Omental fat pad (tissue), 4 donors: ENCODE data around the gene PWWP2B. TPM values are rescaled to one million over a fixed set of nuclear protein-coding genes. Genes with fewer than 3 reads are reported as not detected.

Experiments
- ATAC-seq: fragments of 150-250 bp; one replicate; pipeline ENCODE4 v1.9.1; 2016; ENCODE audit warnings: mild to moderate bottlenecking, moderate library complexity; ENCODE audit not compliant: low FRiP score
- DNase-seq: peaks from one replicate; pipeline ENCODE4 v3.0.0-alpha.2; 2019; ENCODE audit warnings: low spot score
- CTCF ChIP-seq, 3 donors: fragments of 450-650 bp; IDR thresholded peaks; one replicate each; pipeline ENCODE4 v1.5.1; 2016 to 2017; ENCODE audit warnings: antibody characterized with exemption in 3 of 3, mild to moderate bottlenecking in 3 of 3, moderate library complexity in 2 of 3
- total RNA-seq, 4 donors: library from RNA; depleted of rRNA; stranded (reverse); fragments of >200 nt; gene quantifications; one replicate each; pipeline ENCODE4 v1.1.0, GENCODE V29; 2016

PWWP2B gene
- total RNA-seq, 4 donors from 2014 or later, result 6.0 to 24.4 (median 12.2) TPM

GRCh38 chr10:132450825-132451505 lies 54.0 kb downstream of the PWWP2B start:
- DNase-seq (no peak), ATAC-seq (no peak)
- TF ChIP-seq CTCF (IDR thresholded peaks at IDR 0.05), result no peak

GRCh38 chr10:132451506-132452215 lies 54.7 kb downstream of the PWWP2B start:
- ATAC-seq (no peak), DNase-seq (no peak)
- no peak for TF ChIP-seq CTCF (IDR thresholded peaks at IDR 0.05)

- ATAC-seq (no peak), DNase-seq (no peak)
- no peak for TF ChIP-seq CTCF (IDR thresholded peaks at IDR 0.05)
Observed at GRCh38 chr10:132452216-132452650, 55.2 kb downstream of the PWWP2B start.

GRCh38 chr10:132452651-132453469 lies 55.9 kb downstream of the PWWP2B start:
- DNase-seq (peak; percentile 59), ATAC-seq (peak; percentile 81)
- TF ChIP-seq CTCF (IDR thresholded peaks at IDR 0.05), result peak in 2 of 3 donors; percentile 76 to 86

GRCh38 chr10:132453470-132453861 lies 56.5 kb downstream of the PWWP2B start:
- ATAC-seq (no peak), DNase-seq (no peak)
- TF ChIP-seq CTCF (IDR thresholded peaks at IDR 0.05), result no peak

GRCh38 chr10:132454296-132455198 lies 57.5 kb downstream of the PWWP2B start:
- no peak for TF ChIP-seq CTCF (IDR thresholded peaks at IDR 0.05)
- ATAC-seq, result no peak
- no peak for DNase-seq
